ENCODE results near the gene FANCM. TPM values are rescaled to one million over a fixed set of nuclear protein-coding genes. Genes with fewer than 3 reads are reported as not detected.
"Not testable (repeated sequence)": the region's sequence is repeated elsewhere in the genome, so short reads cannot be mapped to it uniquely, and the experiment has no call there.

Gene FANCM
- polyA plus RNA-seq, 1 donor: 3.7 TPM

- no peaks in the 10 kb centered on the region for H3K36me3 ChIP-seq (ENCODE audit: control insufficient read depth, insufficient read depth, low read length)
These were observed 46.1 kb downstream of the FANCM start for GRCh38 chr14:45181806-45182205.

DNA sequence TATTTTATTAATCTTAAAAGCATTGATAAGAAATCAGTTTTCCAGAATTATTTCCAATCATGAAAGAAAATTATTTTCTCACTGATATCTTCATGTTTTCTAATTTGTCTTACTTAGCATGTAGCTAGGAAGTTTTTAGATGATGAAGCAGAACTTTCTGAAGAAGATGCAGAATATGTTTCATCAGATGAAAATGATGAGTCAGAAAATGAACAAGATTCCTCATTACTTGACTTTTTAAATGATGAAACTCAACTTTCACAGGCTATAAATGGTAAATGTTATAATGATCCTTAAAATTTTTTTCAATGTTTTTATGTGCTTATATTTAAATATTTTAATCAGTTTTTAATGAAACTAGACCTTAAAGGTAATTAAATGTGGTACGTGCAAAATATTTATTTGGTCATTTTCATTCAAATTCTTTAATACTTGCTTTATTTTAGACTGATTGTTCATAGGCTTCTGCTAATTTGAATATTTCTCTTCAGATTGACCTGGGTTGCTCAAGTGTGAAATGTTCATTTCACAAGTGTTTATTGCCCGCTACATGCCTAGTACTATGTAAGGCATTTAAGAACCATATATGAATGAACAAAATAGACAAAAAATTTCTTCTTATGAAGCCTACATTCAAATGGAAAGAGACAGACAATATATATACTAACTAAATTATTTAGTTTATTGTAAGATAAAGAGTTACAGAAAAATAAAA, 49.5 kb downstream of the FANCM start:
- 100% methylated on average over 2 of the region's 2 CpGs for WGBS (ENCODE audit: insufficient coverage, low lambda C conversion rate)
- Histone ChIP-seq H3K27me3 (ENCODE audit: control insufficient read depth, insufficient read depth, low read length) (no peaks in the 10 kb centered on the region), H3K9me3 (ENCODE audit: control insufficient read depth, low read depth, low read length) (no peaks in the 10 kb centered on the region), H3K4me3 (ENCODE audit: low read length) (no peak overlapping the region), H3K4me1 (ENCODE audit: control insufficient read depth, insufficient read depth, low read length) (no peaks in the 10 kb centered on the region), H3K27ac (ENCODE audit: low read length) (no peak overlapping the region), H3K36me3 (ENCODE audit: control insufficient read depth, insufficient read depth, low read length) (no peaks in the 10 kb centered on the region)
- no peak for DNase-seq

More at GRCh38 chr14:45181806-45182205, 46.1 kb downstream of the FANCM start:
- DNase-seq: no peak
- WGBS (ENCODE audit: insufficient coverage, low lambda C conversion rate): no CpG with 5 or more reads among the region's 3 CpGs
- H3K4me1 ChIP-seq (ENCODE audit: control insufficient read depth, insufficient read depth, low read length): no peaks in the 10 kb centered on the region
- H3K4me3 ChIP-seq (ENCODE audit: low read length): no peak overlapping the region
- no peaks in the 10 kb centered on the region for H3K9me3 ChIP-seq (ENCODE audit: control insufficient read depth, low read depth, low read length)
- no peak overlapping the region for H3K27ac ChIP-seq (ENCODE audit: low read length)
- no peaks in the 10 kb centered on the region for H3K27me3 ChIP-seq (ENCODE audit: control insufficient read depth, insufficient read depth, low read length)

DNA sequence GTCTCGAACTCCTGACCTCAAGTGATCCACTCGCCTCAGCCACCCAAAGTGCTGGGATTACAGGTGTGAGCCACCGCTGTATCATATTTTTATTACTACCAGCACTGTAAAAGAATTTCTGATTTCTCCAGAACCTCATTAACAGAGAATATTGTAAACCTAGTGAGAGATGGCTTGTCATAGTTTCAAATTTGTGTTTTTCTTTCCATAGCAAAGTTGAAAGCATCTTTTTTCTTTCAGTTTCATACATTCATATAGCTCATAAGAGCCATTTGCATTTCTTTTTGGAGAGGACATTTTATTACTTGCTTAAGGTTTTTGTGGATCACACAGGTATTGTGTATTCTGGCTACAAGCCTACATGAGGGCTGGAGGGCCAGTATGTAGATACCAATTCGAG, 59.2 kb downstream of the FANCM start:
- WGBS (ENCODE audit: insufficient coverage, low lambda C conversion rate): no CpG with 5 or more reads among the region's 4 CpGs

DNA sequence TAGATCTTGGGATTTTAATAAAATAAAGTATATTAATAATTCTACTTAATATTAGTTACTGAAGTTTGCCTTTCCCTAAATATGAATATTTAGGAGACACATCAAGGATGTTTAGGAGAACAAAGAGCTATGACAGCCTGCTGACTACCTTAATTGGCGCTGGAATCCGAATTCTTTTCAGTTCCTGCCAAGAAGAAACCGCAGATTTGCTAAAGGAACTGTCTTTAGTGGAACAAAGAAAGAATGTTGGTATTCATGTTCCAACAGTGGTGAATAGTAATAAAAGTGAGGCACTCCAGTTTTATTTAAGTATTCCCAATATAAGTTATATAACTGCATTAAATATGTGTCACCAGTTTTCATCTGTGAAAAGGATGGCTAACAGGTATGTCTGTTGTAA, 62.8 kb downstream of the FANCM start:
- Histone ChIP-seq H3K27me3 (ENCODE audit: control insufficient read depth, insufficient read depth, low read length) (no peaks in the 10 kb centered on the region), H3K27ac (ENCODE audit: low read length) (no peak overlapping the region), H3K4me1 (ENCODE audit: control insufficient read depth, insufficient read depth, low read length) (no peaks in the 10 kb centered on the region), H3K4me3 (ENCODE audit: low read length) (no peak overlapping the region), H3K9me3 (ENCODE audit: control insufficient read depth, low read depth, low read length) (no peaks in the 10 kb centered on the region), H3K36me3 (ENCODE audit: control insufficient read depth, insufficient read depth, low read length) (peaks cover 8% of the 10 kb centered on the region)
- no peak for DNase-seq
- WGBS (ENCODE audit: insufficient coverage, low lambda C conversion rate): no CpG with 5 or more reads among the region's 3 CpGs

More for the DNA sequence above, 59.2 kb downstream of the FANCM start:
- Histone ChIP-seq H3K27me3 (ENCODE audit: control insufficient read depth, insufficient read depth, low read length) (no peaks in the 10 kb centered on the region), H3K4me1 (ENCODE audit: control insufficient read depth, insufficient read depth, low read length) (no peaks in the 10 kb centered on the region), H3K36me3 (ENCODE audit: control insufficient read depth, insufficient read depth, low read length) (peaks cover 2% of the 10 kb centered on the region), H3K4me3 (ENCODE audit: low read length) (no peak overlapping the region), H3K9me3 (ENCODE audit: control insufficient read depth, low read depth, low read length) (no peaks in the 10 kb centered on the region), H3K27ac (ENCODE audit: low read length) (no peak overlapping the region)
- DNase-seq: no peak

GRCh38 chr14:45199230-45199629, 63.5 kb downstream of the FANCM start:
- DNase-seq: no peak
- peaks cover 8% of the 10 kb centered on the region for H3K36me3 ChIP-seq (ENCODE audit: control insufficient read depth, insufficient read depth, low read length)
- no CpG with 5 or more reads among the region's 1 CpG for WGBS (ENCODE audit: insufficient coverage, low lambda C conversion rate)
- H3K4me3 ChIP-seq (ENCODE audit: low read length): no peak overlapping the region
- no peak overlapping the region for H3K27ac ChIP-seq (ENCODE audit: low read length)
- H3K4me1 ChIP-seq (ENCODE audit: control insufficient read depth, insufficient read depth, low read length): no peaks in the 10 kb centered on the region
- no peaks in the 10 kb centered on the region for H3K27me3 ChIP-seq (ENCODE audit: control insufficient read depth, insufficient read depth, low read length)
- no peaks in the 10 kb centered on the region for H3K9me3 ChIP-seq (ENCODE audit: control insufficient read depth, low read depth, low read length)

- H3K27me3 ChIP-seq (ENCODE audit: control insufficient read depth, insufficient read depth, low read length): no peaks in the 10 kb centered on the region
- no peaks in the 10 kb centered on the region for H3K4me1 ChIP-seq (ENCODE audit: control insufficient read depth, insufficient read depth, low read length)
- no CpG with 5 or more reads among the region's 1 CpG for WGBS (ENCODE audit: insufficient coverage, low lambda C conversion rate)
- H3K4me3 ChIP-seq (ENCODE audit: low read length): no peak overlapping the region
- peaks cover 9% of the 10 kb centered on the region for H3K36me3 ChIP-seq (ENCODE audit: control insufficient read depth, insufficient read depth, low read length)
- H3K27ac ChIP-seq (ENCODE audit: low read length): no peak overlapping the region
- peak in 1 of 2 donors; percentile 6 for DNase-seq
- no peaks in the 10 kb centered on the region for H3K9me3 ChIP-seq (ENCODE audit: control insufficient read depth, low read depth, low read length)
These were observed 66.2 kb downstream of the FANCM start for GRCh38 chr14:45201905-45202304.

- no peak for DNase-seq
- H3K27me3 ChIP-seq (ENCODE audit: control insufficient read depth, insufficient read depth, low read length): no peaks in the 10 kb centered on the region
- H3K9me3 ChIP-seq (ENCODE audit: control insufficient read depth, low read depth, low read length): no peaks in the 10 kb centered on the region
- peaks cover 12% of the 10 kb centered on the region for H3K36me3 ChIP-seq (ENCODE audit: control insufficient read depth, insufficient read depth, low read length)
- H3K4me1 ChIP-seq (ENCODE audit: control insufficient read depth, insufficient read depth, low read length): no peaks in the 10 kb centered on the region
- H3K4me3 ChIP-seq (ENCODE audit: low read length): no peak overlapping the region
- no peak overlapping the region for H3K27ac ChIP-seq (ENCODE audit: low read length)
These were observed 68.5 kb downstream of the FANCM start for GRCh38 chr14:45204241-45204640.

DNA sequence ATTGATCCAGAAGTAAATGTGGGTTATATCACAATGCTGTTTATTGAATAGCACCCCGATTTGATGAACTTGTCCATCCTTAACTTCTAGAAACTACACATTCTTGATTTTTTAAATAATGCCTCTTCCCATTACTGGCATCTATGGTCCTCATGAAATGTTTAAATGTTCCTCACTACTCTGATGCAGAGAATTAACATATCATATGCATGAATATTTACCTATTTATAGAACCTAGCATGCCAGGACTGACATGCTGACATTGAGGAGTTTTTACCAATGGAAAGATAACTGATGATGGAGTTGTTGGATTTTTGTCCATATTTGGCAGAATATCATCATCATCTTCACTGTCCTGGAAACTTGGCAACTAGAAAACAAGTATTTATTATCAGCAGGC, 74.4 kb downstream of the FANCM start:
- H3K36me3 ChIP-seq (ENCODE audit: control insufficient read depth, insufficient read depth, low read length): peaks cover 44% of the 10 kb centered on the region
- 100% methylated on average over 1 of the region's 1 CpG for WGBS (ENCODE audit: insufficient coverage, low lambda C conversion rate)

GRCh38 chr14:45211295-45211694, 75.6 kb downstream of the FANCM start:
- DNase-seq: no peak
- Histone ChIP-seq H3K4me3 (ENCODE audit: low read length) (no peak overlapping the region), H3K27me3 (ENCODE audit: control insufficient read depth, insufficient read depth, low read length) (no peaks in the 10 kb centered on the region), H3K36me3 (ENCODE audit: control insufficient read depth, insufficient read depth, low read length) (peaks cover 44% of the 10 kb centered on the region), H3K27ac (ENCODE audit: low read length) (no peak overlapping the region), H3K9me3 (ENCODE audit: control insufficient read depth, low read depth, low read length) (peaks cover 3% of the 10 kb centered on the region), H3K4me1 (ENCODE audit: control insufficient read depth, insufficient read depth, low read length) (no peaks in the 10 kb centered on the region)
- no CpG with 5 or more reads among the region's 1 CpG for WGBS (ENCODE audit: insufficient coverage, low lambda C conversion rate)

More for the DNA sequence above, 74.4 kb downstream of the FANCM start:
- H3K4me1 ChIP-seq (ENCODE audit: control insufficient read depth, insufficient read depth, low read length): no peaks in the 10 kb centered on the region
- H3K27ac ChIP-seq (ENCODE audit: low read length): no peak overlapping the region
- no peak for DNase-seq
- no peak overlapping the region for H3K4me3 ChIP-seq (ENCODE audit: low read length)
- no peaks in the 10 kb centered on the region for H3K27me3 ChIP-seq (ENCODE audit: control insufficient read depth, insufficient read depth, low read length)
- peaks cover 3% of the 10 kb centered on the region for H3K9me3 ChIP-seq (ENCODE audit: control insufficient read depth, low read depth, low read length)

- Histone ChIP-seq H3K27ac (ENCODE audit: low read length) (no peak overlapping the region), H3K4me1 (ENCODE audit: control insufficient read depth, insufficient read depth, low read length) (no peaks in the 10 kb centered on the region), H3K27me3 (ENCODE audit: control insufficient read depth, insufficient read depth, low read length) (no peaks in the 10 kb centered on the region), H3K4me3 (ENCODE audit: low read length) (no peak overlapping the region), H3K9me3 (ENCODE audit: control insufficient read depth, low read depth, low read length) (peaks cover 3% of the 10 kb centered on the region), H3K36me3 (ENCODE audit: control insufficient read depth, insufficient read depth, low read length) (peaks cover 46% of the 10 kb centered on the region)
- no peak for DNase-seq
- 86% methylated on average over 1 of the region's 3 CpGs for WGBS (ENCODE audit: insufficient coverage, low lambda C conversion rate)
These were observed 76.5 kb downstream of the FANCM start for GRCh38 chr14:45212231-45212630.

- H3K36me3 ChIP-seq (ENCODE audit: control insufficient read depth, insufficient read depth, low read length): peaks cover 51% of the 10 kb centered on the region
- not testable (repeated sequence) for H3K27ac ChIP-seq (ENCODE audit: low read length); H3K9me3 ChIP-seq (ENCODE audit: control insufficient read depth, low read depth, low read length); H3K4me1 ChIP-seq (ENCODE audit: control insufficient read depth, insufficient read depth, low read length); H3K27me3 ChIP-seq (ENCODE audit: control insufficient read depth, insufficient read depth, low read length); DNase-seq; H3K4me3 ChIP-seq (ENCODE audit: low read length)
- no CpG with 5 or more reads among the region's 1 CpG for WGBS (ENCODE audit: insufficient coverage, low lambda C conversion rate)
These were observed 78.0 kb downstream of the FANCM start for GRCh38 chr14:45213716-45214115.

All from large intestine (tissue), 3 donors.